GM10847 (cell line): Measurements from ENCODE around the gene GDPD5.

Experiments
- POLR2A ChIP-seq: IDR thresholded peaks from 2 replicates; pipeline ENCODE4 v1.6.1; 2011; ENCODE audit not compliant: insufficient read length; ENCODE audit errors: extremely low read depth

The GDPD5 gene

GRCh38 chr11:75562048-75562835 lies 36.5 kb upstream of the GDPD5 start, which contains the start of gene SERPINH1:
TSS of gene SERPINH1 (plus strand) at chr11:75562253. CDS start at chr11:75566350, 4,097 bp downstream.
- peak; percentile 66 for TF ChIP-seq POLR2A

- TF ChIP-seq POLR2A: no peak
Observed at GRCh38 chr11:75561426-75562047, 35.8 kb upstream of the GDPD5 start.

- no peak for TF ChIP-seq POLR2A
Observed at GRCh38 chr11:75560644-75561043, 34.9 kb upstream of the GDPD5 start.

- TF ChIP-seq POLR2A: no peak
Observed at GRCh38 chr11:75558939-75559843, 33.5 kb upstream of the GDPD5 start.

- no peak for TF ChIP-seq POLR2A
Observed at GRCh38 chr11:75557666-75558494, 32.1 kb upstream of the GDPD5 start.

GRCh38 chr11:75556275-75556674 lies 30.5 kb upstream of the GDPD5 start:
- no peak for TF ChIP-seq POLR2A

GRCh38 chr11:75555079-75555811 lies 29.5 kb upstream of the GDPD5 start:
- no peak for TF ChIP-seq POLR2A

GRCh38 chr11:75554258-75555022 lies 28.7 kb upstream of the GDPD5 start:
- no peak for TF ChIP-seq POLR2A

GRCh38 chr11:75553889-75554257 lies 28.1 kb upstream of the GDPD5 start:
- TF ChIP-seq POLR2A: no peak

- no peak for TF ChIP-seq POLR2A
Observed at GRCh38 chr11:75553182-75553581, 27.4 kb upstream of the GDPD5 start.

- no peak for TF ChIP-seq POLR2A
Observed at GRCh38 chr11:75549370-75549958, 23.7 kb upstream of the GDPD5 start.

- no peak for TF ChIP-seq POLR2A
Observed at GRCh38 chr11:75548595-75549272, 23.0 kb upstream of the GDPD5 start.
